ENCODE data around the gene PNRC1. TPM values are rescaled to one million over a fixed set of nuclear protein-coding genes. Genes with fewer than 3 reads are reported as not detected.

PNRC1 gene
- total and polyA plus RNA-seq, 2 of the 4 experiments (the other 2 are of a cell fraction), result 6.5 to 8.1 TPM

DNA sequence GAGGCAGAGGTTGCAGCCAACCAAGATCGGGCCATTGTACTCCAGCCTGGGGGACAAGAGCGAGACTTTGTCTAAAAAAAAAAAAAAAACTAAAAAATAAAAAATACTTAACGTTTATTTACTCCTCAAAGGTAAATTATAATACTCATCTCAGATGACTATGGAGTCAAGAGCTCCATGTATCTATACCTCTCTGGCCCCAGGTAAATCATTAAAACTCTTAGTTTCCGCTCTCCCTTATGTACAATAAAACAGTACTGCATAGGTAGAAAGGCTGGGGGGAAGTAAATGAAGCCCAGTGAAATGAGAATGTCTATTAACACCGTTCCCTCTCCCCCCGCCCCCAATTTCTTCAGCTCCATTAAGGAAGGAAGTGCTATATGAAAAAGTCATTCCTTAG lies 36.2 kb downstream of the PNRC1 start:
- H4K8ac ChIP-seq (ENCODE audit: low read depth in 2 of 2, low read length in 2 of 2), result no peak overlapping the region
- H3K56ac ChIP-seq (ENCODE audit: extremely low read depth, insufficient read depth, low read length), result no peak overlapping the region
- dilution Hi-C loops (cut with HindIII; ENCODE audit: low sequenced_read_pairs, unreplicated experiment), result no loop called here
- WGBS, 2 experiments (ENCODE audit: extremely low coverage in 2 of 2, insufficient read length in 1 of 2), result no CpG with 5 or more reads among the region's 6 CpGs
- H2BK20ac ChIP-seq (ENCODE audit: low read depth, low read length), result no peak overlapping the region
- peak overlapping the region; percentile 90 for H3K4me2 ChIP-seq (ENCODE audit: low read depth, low read length)
- no peak overlapping the region for H2AK5ac ChIP-seq (ENCODE audit: low read depth, low read length)
- no peak overlapping the region for H3K27ac ChIP-seq (ENCODE audit: insufficient read depth, low read length)
- DNase-seq (no peak), ATAC-seq (ENCODE audit: low read depth) (no peak)
- ChIA-PET POLR2A (ENCODE audit: unreplicated experiment) (interaction anchor here (0.6 kb wide), 1 partner anchor 119 kb away, joined by 12 read pairs; no protein-coding TSS in a partner anchor), CTCF (no interaction called here)
- no peak overlapping the region for H3K4ac ChIP-seq (ENCODE audit: low read depth, low read length)
- TF ChIP-seq, protein P1, sequence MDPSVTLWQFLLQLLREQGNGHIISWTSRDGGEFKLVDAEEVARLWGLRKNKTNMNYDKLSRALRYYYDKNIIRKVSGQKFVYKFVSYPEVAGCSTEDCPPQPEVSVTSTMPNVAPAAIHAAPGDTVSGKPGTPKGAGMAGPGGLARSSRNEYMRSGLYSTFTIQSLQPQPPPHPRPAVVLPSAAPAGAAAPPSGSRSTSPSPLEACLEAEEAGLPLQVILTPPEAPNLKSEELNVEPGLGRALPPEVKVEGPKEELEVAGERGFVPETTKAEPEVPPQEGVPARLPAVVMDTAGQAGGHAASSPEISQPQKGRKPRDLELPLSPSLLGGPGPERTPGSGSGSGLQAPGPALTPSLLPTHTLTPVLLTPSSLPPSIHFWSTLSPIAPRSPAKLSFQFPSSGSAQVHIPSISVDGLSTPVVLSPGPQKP (IDR thresholded peaks at IDR 0.05; ENCODE audit: borderline replicate concordance, low read depth, low read length), result no peak
- no peak for TF ChIP-seq SMC3 (IDR thresholded peaks at IDR 0.05; ENCODE audit: low read depth, low read length)
- no peak for TF ChIP-seq RAD21 (IDR thresholded peaks at IDR 0.05; ENCODE audit: low read length)
- no peak for TF ChIP-seq RCOR1 (IDR thresholded peaks at IDR 0.05; ENCODE audit: insufficient replicate concordance, low read length)
- TF ChIP-seq, protein P2, sequence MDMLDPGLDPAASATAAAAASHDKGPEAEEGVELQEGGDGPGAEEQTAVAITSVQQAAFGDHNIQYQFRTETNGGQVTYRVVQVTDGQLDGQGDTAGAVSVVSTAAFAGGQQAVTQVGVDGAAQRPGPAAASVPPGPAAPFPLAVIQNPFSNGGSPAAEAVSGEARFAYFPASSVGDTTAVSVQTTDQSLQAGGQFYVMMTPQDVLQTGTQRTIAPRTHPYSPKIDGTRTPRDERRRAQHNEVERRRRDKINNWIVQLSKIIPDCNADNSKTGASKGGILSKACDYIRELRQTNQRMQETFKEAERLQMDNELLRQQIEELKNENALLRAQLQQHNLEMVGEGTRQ (IDR thresholded peaks at IDR 0.05; ENCODE audit: low read depth, low read length), result no peak
- no peak for TF ChIP-seq MAZ (IDR thresholded peaks at IDR 0.05; ENCODE audit: borderline replicate concordance, low read depth, low read length)
- no peak for TF ChIP-seq MXI1 (IDR thresholded peaks at IDR 0.05; ENCODE audit: borderline replicate concordance, low read depth, low read length)
- TF ChIP-seq FOS (IDR thresholded peaks at IDR 0.05; ENCODE audit: low read depth, low read length), result no peak
- TF ChIP-seq, protein P3, sequence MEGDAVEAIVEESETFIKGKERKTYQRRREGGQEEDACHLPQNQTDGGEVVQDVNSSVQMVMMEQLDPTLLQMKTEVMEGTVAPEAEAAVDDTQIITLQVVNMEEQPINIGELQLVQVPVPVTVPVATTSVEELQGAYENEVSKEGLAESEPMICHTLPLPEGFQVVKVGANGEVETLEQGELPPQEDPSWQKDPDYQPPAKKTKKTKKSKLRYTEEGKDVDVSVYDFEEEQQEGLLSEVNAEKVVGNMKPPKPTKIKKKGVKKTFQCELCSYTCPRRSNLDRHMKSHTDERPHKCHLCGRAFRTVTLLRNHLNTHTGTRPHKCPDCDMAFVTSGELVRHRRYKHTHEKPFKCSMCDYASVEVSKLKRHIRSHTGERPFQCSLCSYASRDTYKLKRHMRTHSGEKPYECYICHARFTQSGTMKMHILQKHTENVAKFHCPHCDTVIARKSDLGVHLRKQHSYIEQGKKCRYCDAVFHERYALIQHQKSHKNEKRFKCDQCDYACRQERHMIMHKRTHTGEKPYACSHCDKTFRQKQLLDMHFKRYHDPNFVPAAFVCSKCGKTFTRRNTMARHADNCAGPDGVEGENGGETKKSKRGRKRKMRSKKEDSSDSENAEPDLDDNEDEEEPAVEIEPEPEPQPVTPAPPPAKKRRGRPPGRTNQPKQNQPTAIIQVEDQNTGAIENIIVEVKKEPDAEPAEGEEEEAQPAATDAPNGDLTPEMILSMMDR (conservative IDR thresholded peaks at IDR 0.05; ENCODE audit: low read depth, low read length), result no peak
- no TSS peak for BruUV-seq (replicated peaks)
- no peaks in the 10 kb centered on the region for H3K4me1 ChIP-seq (ENCODE audit: control insufficient read depth, insufficient read depth, low read length)
- H2BK15ac ChIP-seq (ENCODE audit: low read depth, low read length), result no peak overlapping the region
- H2BK5ac ChIP-seq (ENCODE audit: low read depth, low read length, poor library complexity, severe bottlenecking), result no peak overlapping the region
- H3K18ac ChIP-seq (ENCODE audit: low read depth, low read length), result no peak overlapping the region
- no peak overlapping the region for H3K9ac ChIP-seq (ENCODE audit: low read depth, low read length)
- no peak overlapping the region for H2AK9ac ChIP-seq (replicated peaks; ENCODE audit: low read depth, low read length, poor library complexity)
- no peak overlapping the region for H3K23ac ChIP-seq (ENCODE audit: low read depth, low read length)
- H4K91ac ChIP-seq (ENCODE audit: insufficient read depth, low read depth, low read length), result no peak overlapping the region
- H3K27me3 ChIP-seq (ENCODE audit: control insufficient read depth, insufficient read depth, low read length), result peaks cover 11% of the 10 kb centered on the region
- in situ Hi-C loops (cut with MboI; ENCODE audit: low sequenced_read_pairs), result no loop called here
- H3K79me1 ChIP-seq (ENCODE audit: low read depth in 1 of 2, low read length in 2 of 2), result no peaks in the 10 kb centered on the region
- intact Hi-C loops (cut with micrococcal nuclease), result loop anchor here (2.0 kb wide), 1 partner anchor 34 kb away; no protein-coding TSS in a partner anchor
- H2BK120ac ChIP-seq (ENCODE audit: low read depth, low read length), result no peak overlapping the region
- no peaks in the 10 kb centered on the region for H4K20me1 ChIP-seq (ENCODE audit: insufficient read depth, low read length)
- no peaks in the 10 kb centered on the region for H3K9me1 ChIP-seq (ENCODE audit: insufficient read depth, low read length)
- no peak overlapping the region for H4K5ac ChIP-seq (ENCODE audit: low read depth, low read length)
- no peaks in the 10 kb centered on the region for H3K9me3 ChIP-seq (ENCODE audit: control insufficient read depth, insufficient read depth, low read length)
- no peak overlapping the region for H3K14ac ChIP-seq (replicated peaks; ENCODE audit: low read depth, low read length)
- peak overlapping the region; percentile 50; the same call in 1 of the 2 replicates for H3K4me3 ChIP-seq (ENCODE audit: insufficient read depth, low read depth, low read length)
- H2AFZ ChIP-seq (replicated peaks; ENCODE audit: low read length, poor library complexity), result no peak overlapping the region
- H3K36me3 ChIP-seq (ENCODE audit: control insufficient read depth, insufficient read depth, low read length), result no peaks in the 10 kb centered on the region

Data from IMR-90 (cell line).